Mesothelial cell of epicardium (in vitro differentiated cells): ENCODE results near the gene GALNT13. TPM values are rescaled to one million over a fixed set of nuclear protein-coding genes. Genes with fewer than 3 reads are reported as not detected.

Experiments
- DNase-seq, 2 experiments: peaks; one replicate each; pipeline ENCODE4 v3.0.0; 2021; ENCODE audit warnings: low spot score in 2 of 2; ENCODE audit not compliant: unreplicated experiment in 2 of 2
- H3K27ac Mint-ChIP-seq: 2 replicates; pipeline ENCODE4 v1.8.0; 2021; ENCODE audit warnings: mixed read lengths
- H3K27me3 Mint-ChIP-seq: 2 replicates; pipeline ENCODE4 v1.8.0; 2021; ENCODE audit warnings: low read depth, mixed read lengths
- H3K36me3 Mint-ChIP-seq: 2 replicates; pipeline ENCODE4 v1.8.0; 2021; ENCODE audit warnings: mixed read lengths
- H3K4me1 Mint-ChIP-seq: 2 replicates; pipeline ENCODE4 v1.8.0; 2021; ENCODE audit warnings: mixed read lengths
- H3K4me3 Mint-ChIP-seq: 2 replicates; pipeline ENCODE4 v1.8.0; 2021; ENCODE audit warnings: mild to moderate bottlenecking, moderate library complexity, mixed read lengths
- H3K9me3 Mint-ChIP-seq: 2 replicates; pipeline ENCODE4 v1.8.0; 2021; ENCODE audit warnings: mixed read lengths
- total RNA-seq: library from RNA; stranded (reverse); gene quantifications from 3 replicates; pipeline ENCODE4 v1.2.1, GENCODE V29; 2021
- TF ChIP-seq, protein P1 (sequence below): fragments of 200-600 bp; sonication (generic); IDR thresholded peaks from one replicate; pipeline ENCODE4 v1.5.0; 2021; ENCODE audit warnings: antibody characterized with exemption; ENCODE audit not compliant: unreplicated experiment

GALNT13 gene
- total RNA-seq, 1 donor from 2014 or later = 15.8 TPM

GRCh38 chr2:153875801-153876466 lies 4.2 kb downstream of the GALNT13 start:
- Mint-ChIP-seq H3K36me3 (no peaks in the 10 kb centered on the region), H3K9me3 (no peaks in the 10 kb centered on the region), H3K27me3 (peaks cover 38% of the 10 kb centered on the region), H3K27ac (no peak overlapping the region), H3K4me3 (no peak overlapping the region), H3K4me1 (peaks cover 19% of the 10 kb centered on the region)
- TF ChIP-seq, protein P1, sequence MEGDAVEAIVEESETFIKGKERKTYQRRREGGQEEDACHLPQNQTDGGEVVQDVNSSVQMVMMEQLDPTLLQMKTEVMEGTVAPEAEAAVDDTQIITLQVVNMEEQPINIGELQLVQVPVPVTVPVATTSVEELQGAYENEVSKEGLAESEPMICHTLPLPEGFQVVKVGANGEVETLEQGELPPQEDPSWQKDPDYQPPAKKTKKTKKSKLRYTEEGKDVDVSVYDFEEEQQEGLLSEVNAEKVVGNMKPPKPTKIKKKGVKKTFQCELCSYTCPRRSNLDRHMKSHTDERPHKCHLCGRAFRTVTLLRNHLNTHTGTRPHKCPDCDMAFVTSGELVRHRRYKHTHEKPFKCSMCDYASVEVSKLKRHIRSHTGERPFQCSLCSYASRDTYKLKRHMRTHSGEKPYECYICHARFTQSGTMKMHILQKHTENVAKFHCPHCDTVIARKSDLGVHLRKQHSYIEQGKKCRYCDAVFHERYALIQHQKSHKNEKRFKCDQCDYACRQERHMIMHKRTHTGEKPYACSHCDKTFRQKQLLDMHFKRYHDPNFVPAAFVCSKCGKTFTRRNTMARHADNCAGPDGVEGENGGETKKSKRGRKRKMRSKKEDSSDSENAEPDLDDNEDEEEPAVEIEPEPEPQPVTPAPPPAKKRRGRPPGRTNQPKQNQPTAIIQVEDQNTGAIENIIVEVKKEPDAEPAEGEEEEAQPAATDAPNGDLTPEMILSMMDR = no peak
- DNase-seq = no peak

- peaks cover 4% of the 10 kb centered on the region for H3K27me3 Mint-ChIP-seq
- TF ChIP-seq, protein P1 = no peak
- no peaks in the 10 kb centered on the region for H3K36me3 Mint-ChIP-seq
- H3K4me1 Mint-ChIP-seq = no peaks in the 10 kb centered on the region
- no peaks in the 10 kb centered on the region for H3K9me3 Mint-ChIP-seq
- H3K4me3 Mint-ChIP-seq = no peak overlapping the region
- no peak overlapping the region for H3K27ac Mint-ChIP-seq
- no peak for DNase-seq
Measured at GRCh38 chr2:153880926-153881325, 9.2 kb downstream of the GALNT13 start.

DNA sequence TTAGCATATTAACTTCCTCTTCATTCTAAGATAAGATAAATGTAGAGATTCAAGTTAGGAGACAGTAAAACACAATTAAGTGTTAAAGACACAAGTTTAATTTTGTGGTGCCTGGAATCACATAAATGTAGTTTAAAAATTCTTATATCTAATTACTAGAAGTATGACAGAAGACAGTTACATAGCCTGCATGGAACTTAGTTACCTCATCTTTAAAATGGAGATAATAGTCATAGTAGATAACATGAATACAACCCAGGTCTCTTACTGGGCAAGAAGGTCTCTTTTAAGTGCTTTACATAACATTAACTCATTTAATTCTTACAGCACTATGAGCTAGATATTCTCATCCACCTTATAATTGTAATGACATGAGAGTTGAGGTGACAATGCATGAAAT lies 15.1 kb downstream of the GALNT13 start:
- Mint-ChIP-seq H3K4me1 (peaks cover 16% of the 10 kb centered on the region), H3K27me3 (no peaks in the 10 kb centered on the region), H3K27ac (no peak overlapping the region), H3K4me3 (no peak overlapping the region), H3K9me3 (peaks cover 4% of the 10 kb centered on the region), H3K36me3 (no peaks in the 10 kb centered on the region)
- DNase-seq = no peak
- TF ChIP-seq, protein P1 = no peak

DNA sequence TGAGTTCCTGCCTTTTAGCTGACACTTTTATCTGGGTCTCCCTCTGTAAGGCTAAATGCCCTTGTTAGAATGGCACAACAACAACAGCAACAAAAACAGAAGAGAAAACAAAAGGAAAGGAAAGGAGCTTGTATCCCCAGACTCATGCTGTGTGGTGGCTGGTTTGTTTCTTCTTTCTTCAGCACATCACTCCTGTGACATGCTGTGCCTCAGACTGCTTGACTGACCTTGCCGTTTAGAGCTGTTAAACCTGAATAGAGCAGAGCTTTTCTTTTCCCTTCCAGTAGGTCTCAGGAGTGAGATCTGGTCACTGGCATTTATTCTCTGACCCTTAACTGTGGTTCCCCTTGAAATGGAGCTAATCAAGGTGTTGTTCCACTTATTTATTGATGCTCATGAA lies 18.9 kb downstream of the GALNT13 start:
- Mint-ChIP-seq H3K9me3 (peaks cover 4% of the 10 kb centered on the region), H3K4me3 (no peak overlapping the region), H3K27me3 (no peaks in the 10 kb centered on the region), H3K4me1 (peaks cover 31% of the 10 kb centered on the region), H3K27ac (no peak overlapping the region), H3K36me3 (no peaks in the 10 kb centered on the region)
- no peak for DNase-seq
- TF ChIP-seq, protein P1 = no peak

DNA sequence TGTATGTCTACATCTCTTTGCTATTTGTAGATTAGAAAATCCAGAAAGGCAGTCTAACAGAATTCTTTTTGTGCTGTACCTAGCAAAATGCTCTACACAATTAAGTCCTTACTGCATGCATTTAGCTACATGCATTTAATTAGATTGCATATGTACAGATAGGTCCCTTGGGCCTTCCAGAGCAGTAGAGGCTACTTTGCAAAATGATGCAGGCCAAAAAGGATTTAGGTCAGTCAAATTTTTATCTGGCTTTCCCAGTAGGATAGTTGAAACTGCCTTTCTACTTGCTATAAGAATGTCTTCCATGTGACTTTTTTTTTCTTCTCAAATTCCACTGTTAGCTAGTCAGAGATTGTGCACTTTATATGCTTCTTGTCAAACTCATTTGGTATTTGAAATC lies 19.3 kb downstream of the GALNT13 start:
- no peak for DNase-seq
- no peak overlapping the region for H3K4me3 Mint-ChIP-seq
- H3K27ac Mint-ChIP-seq = peak overlapping the region; percentile 27
- TF ChIP-seq, protein P1 = no peak
- no peaks in the 10 kb centered on the region for H3K27me3 Mint-ChIP-seq
- H3K9me3 Mint-ChIP-seq = peaks cover 4% of the 10 kb centered on the region
- no peaks in the 10 kb centered on the region for H3K36me3 Mint-ChIP-seq
- peaks cover 31% of the 10 kb centered on the region for H3K4me1 Mint-ChIP-seq
